ENCODE data around the gene ACTA2. TPM values are rescaled to one million over a fixed set of nuclear protein-coding genes. Genes with fewer than 3 reads are reported as not detected.

Gene ACTA2
- total RNA-seq, 1 experiment from 2014 or later = 1.3 TPM

- H3K27ac ChIP-seq (ENCODE audit: low read length) = no peak overlapping the region
- no peaks in the 10 kb centered on the region for H3K9me3 ChIP-seq (ENCODE audit: low read length)
- no peak overlapping the region for H2AFZ ChIP-seq (ENCODE audit: low read length)
- H3K27me3 ChIP-seq (ENCODE audit: low read length) = no peaks in the 10 kb centered on the region
- H3K9me2 ChIP-seq (replicated peaks; ENCODE audit: insufficient read depth, low read length) = no peaks in the 10 kb centered on the region
- peaks cover 19% of the 10 kb centered on the region for H3K4me1 ChIP-seq (ENCODE audit: low read length)
- H3K4me2 ChIP-seq (ENCODE audit: low read depth, low read length, poor library complexity, severe bottlenecking) = no peak overlapping the region
- H3K4me3 ChIP-seq (ENCODE audit: low read length) = peak overlapping the region; percentile 11; the same call in 1 of the 2 replicates
- H3K9ac ChIP-seq (ENCODE audit: low read length) = no peak overlapping the region
- H3K36me3 ChIP-seq (ENCODE audit: insufficient read depth, low read length) = no peaks in the 10 kb centered on the region
- H3K79me2 ChIP-seq (ENCODE audit: low read length) = peaks cover 6% of the 10 kb centered on the region
- no peaks in the 10 kb centered on the region for H4K20me1 ChIP-seq (ENCODE audit: insufficient read depth, low read depth, low read length)
- peak; percentile 82 for DNase-seq
Observed at GRCh38 chr10:88986549-88987242, 34.1 kb upstream of the ACTA2 start.

- Histone ChIP-seq H3K27ac (ENCODE audit: low read length) (no peak overlapping the region), H3K9me3 (ENCODE audit: low read length) (no peaks in the 10 kb centered on the region), H3K4me2 (ENCODE audit: low read depth, low read length, poor library complexity, severe bottlenecking) (no peak overlapping the region), H3K9ac (ENCODE audit: low read length) (no peak overlapping the region), H3K27me3 (ENCODE audit: low read length) (no peaks in the 10 kb centered on the region), H3K4me3 (ENCODE audit: low read length) (no peak overlapping the region), H3K36me3 (ENCODE audit: insufficient read depth, low read length) (no peaks in the 10 kb centered on the region), H3K9me2 (replicated peaks; ENCODE audit: insufficient read depth, low read length) (no peaks in the 10 kb centered on the region), H2AFZ (ENCODE audit: low read length) (no peak overlapping the region), H4K20me1 (ENCODE audit: insufficient read depth, low read depth, low read length) (no peaks in the 10 kb centered on the region), H3K79me2 (ENCODE audit: low read length) (no peaks in the 10 kb centered on the region), H3K4me1 (ENCODE audit: low read length) (peaks cover 11% of the 10 kb centered on the region)
- DNase-seq = no peak
Observed at GRCh38 chr10:88984525-88984924, 32.0 kb upstream of the ACTA2 start.

- Histone ChIP-seq H2AFZ (ENCODE audit: low read length) (no peak overlapping the region), H3K4me3 (ENCODE audit: low read length) (no peak overlapping the region), H3K36me3 (ENCODE audit: insufficient read depth, low read length) (no peaks in the 10 kb centered on the region), H3K9me3 (ENCODE audit: low read length) (no peaks in the 10 kb centered on the region), H4K20me1 (ENCODE audit: insufficient read depth, low read depth, low read length) (no peaks in the 10 kb centered on the region), H3K79me2 (ENCODE audit: low read length) (no peaks in the 10 kb centered on the region), H3K27me3 (ENCODE audit: low read length) (no peaks in the 10 kb centered on the region), H3K4me1 (ENCODE audit: low read length) (peaks cover 6% of the 10 kb centered on the region), H3K27ac (ENCODE audit: low read length) (no peak overlapping the region), H3K9me2 (replicated peaks; ENCODE audit: insufficient read depth, low read length) (no peaks in the 10 kb centered on the region), H3K9ac (ENCODE audit: low read length) (no peak overlapping the region), H3K4me2 (ENCODE audit: low read depth, low read length, poor library complexity, severe bottlenecking) (no peak overlapping the region)
- no peak for DNase-seq
Observed at GRCh38 chr10:88983939-88984338, 31.4 kb upstream of the ACTA2 start.

GRCh38 chr10:88983206-88983605 lies 30.6 kb upstream of the ACTA2 start:
- Histone ChIP-seq H3K9ac (ENCODE audit: low read length) (no peak overlapping the region), H3K9me3 (ENCODE audit: low read length) (no peaks in the 10 kb centered on the region), H3K4me1 (ENCODE audit: low read length) (no peaks in the 10 kb centered on the region), H3K27ac (ENCODE audit: low read length) (no peak overlapping the region), H3K36me3 (ENCODE audit: insufficient read depth, low read length) (no peaks in the 10 kb centered on the region), H3K9me2 (replicated peaks; ENCODE audit: insufficient read depth, low read length) (no peaks in the 10 kb centered on the region), H2AFZ (ENCODE audit: low read length) (no peak overlapping the region), H3K79me2 (ENCODE audit: low read length) (no peaks in the 10 kb centered on the region), H3K4me3 (ENCODE audit: low read length) (no peak overlapping the region), H3K4me2 (ENCODE audit: low read depth, low read length, poor library complexity, severe bottlenecking) (no peak overlapping the region), H4K20me1 (ENCODE audit: insufficient read depth, low read depth, low read length) (no peaks in the 10 kb centered on the region), H3K27me3 (ENCODE audit: low read length) (no peaks in the 10 kb centered on the region)
- no peak for DNase-seq

- H3K4me2 ChIP-seq (ENCODE audit: low read depth, low read length, poor library complexity, severe bottlenecking) = no peak overlapping the region
- no peaks in the 10 kb centered on the region for H3K9me3 ChIP-seq (ENCODE audit: low read length)
- no peak overlapping the region for H3K4me3 ChIP-seq (ENCODE audit: low read length)
- no peak overlapping the region for H3K27ac ChIP-seq (ENCODE audit: low read length)
- no peaks in the 10 kb centered on the region for H3K27me3 ChIP-seq (ENCODE audit: low read length)
- no peaks in the 10 kb centered on the region for H3K9me2 ChIP-seq (replicated peaks; ENCODE audit: insufficient read depth, low read length)
- no peaks in the 10 kb centered on the region for H3K36me3 ChIP-seq (ENCODE audit: insufficient read depth, low read length)
- DNase-seq = no peak
- no peak overlapping the region for H3K9ac ChIP-seq (ENCODE audit: low read length)
- H3K79me2 ChIP-seq (ENCODE audit: low read length) = no peaks in the 10 kb centered on the region
- H2AFZ ChIP-seq (ENCODE audit: low read length) = no peak overlapping the region
- H3K4me1 ChIP-seq (ENCODE audit: low read length) = no peaks in the 10 kb centered on the region
- H4K20me1 ChIP-seq (ENCODE audit: insufficient read depth, low read depth, low read length) = no peaks in the 10 kb centered on the region
Observed at GRCh38 chr10:88982366-88982765, 29.8 kb upstream of the ACTA2 start.

- Histone ChIP-seq H2AFZ (ENCODE audit: low read length) (no peak overlapping the region), H3K27me3 (ENCODE audit: low read length) (no peaks in the 10 kb centered on the region), H3K27ac (ENCODE audit: low read length) (no peak overlapping the region), H3K9me3 (ENCODE audit: low read length) (no peaks in the 10 kb centered on the region), H3K79me2 (ENCODE audit: low read length) (no peaks in the 10 kb centered on the region), H3K9ac (ENCODE audit: low read length) (no peak overlapping the region), H4K20me1 (ENCODE audit: insufficient read depth, low read depth, low read length) (no peaks in the 10 kb centered on the region), H3K4me2 (ENCODE audit: low read depth, low read length, poor library complexity, severe bottlenecking) (no peak overlapping the region), H3K36me3 (ENCODE audit: insufficient read depth, low read length) (no peaks in the 10 kb centered on the region), H3K9me2 (replicated peaks; ENCODE audit: insufficient read depth, low read length) (no peaks in the 10 kb centered on the region), H3K4me3 (ENCODE audit: low read length) (no peak overlapping the region), H3K4me1 (ENCODE audit: low read length) (no peaks in the 10 kb centered on the region)
- no peak for DNase-seq
Observed at GRCh38 chr10:88981435-88981834, 28.9 kb upstream of the ACTA2 start.

GRCh38 chr10:88980800-88981199 lies 28.2 kb upstream of the ACTA2 start:
- H3K9me2 ChIP-seq (replicated peaks; ENCODE audit: insufficient read depth, low read length) = no peaks in the 10 kb centered on the region

GRCh38 chr10:88980247-88980646 lies 27.7 kb upstream of the ACTA2 start:
- H3K4me1 ChIP-seq (ENCODE audit: low read length) = peaks cover 2% of the 10 kb centered on the region; the same call in 1 of the 2 replicates
- H3K9ac ChIP-seq (ENCODE audit: low read length) = no peak overlapping the region
- H4K20me1 ChIP-seq (ENCODE audit: insufficient read depth, low read depth, low read length) = no peaks in the 10 kb centered on the region
- no peaks in the 10 kb centered on the region for H3K27me3 ChIP-seq (ENCODE audit: low read length)
- no peaks in the 10 kb centered on the region for H3K79me2 ChIP-seq (ENCODE audit: low read length)
- no peak overlapping the region for H3K4me2 ChIP-seq (ENCODE audit: low read depth, low read length, poor library complexity, severe bottlenecking)
- no peak overlapping the region for H3K27ac ChIP-seq (ENCODE audit: low read length)
- no peak overlapping the region for H2AFZ ChIP-seq (ENCODE audit: low read length)
- H3K9me3 ChIP-seq (ENCODE audit: low read length) = no peaks in the 10 kb centered on the region
- H3K4me3 ChIP-seq (ENCODE audit: low read length) = no peak overlapping the region
- no peaks in the 10 kb centered on the region for H3K9me2 ChIP-seq (replicated peaks; ENCODE audit: insufficient read depth, low read length)
- no peaks in the 10 kb centered on the region for H3K36me3 ChIP-seq (ENCODE audit: insufficient read depth, low read length)
- DNase-seq = no peak

More at GRCh38 chr10:88980800-88981199, 28.2 kb upstream of the ACTA2 start:
- Histone ChIP-seq H3K4me3 (ENCODE audit: low read length) (no peak overlapping the region), H3K27me3 (ENCODE audit: low read length) (no peaks in the 10 kb centered on the region), H3K79me2 (ENCODE audit: low read length) (no peaks in the 10 kb centered on the region), H3K36me3 (ENCODE audit: insufficient read depth, low read length) (no peaks in the 10 kb centered on the region), H3K4me1 (ENCODE audit: low read length) (no peaks in the 10 kb centered on the region), H4K20me1 (ENCODE audit: insufficient read depth, low read depth, low read length) (no peaks in the 10 kb centered on the region), H2AFZ (ENCODE audit: low read length) (no peak overlapping the region), H3K9ac (ENCODE audit: low read length) (no peak overlapping the region), H3K4me2 (ENCODE audit: low read depth, low read length, poor library complexity, severe bottlenecking) (no peak overlapping the region), H3K9me3 (ENCODE audit: low read length) (no peaks in the 10 kb centered on the region), H3K27ac (ENCODE audit: low read length) (no peak overlapping the region)
- DNase-seq = no peak
